Neural crest cell (in vitro differentiated cells): ENCODE measurements around the gene KRTAP1-3. TPM values are rescaled to one million over a fixed set of nuclear protein-coding genes. Genes with fewer than 3 reads are reported as not detected.
A peak's percentile ranks its signal among the peaks of the same experiment; 100 is the strongest.
"Not testable (repeated sequence)": the region's sequence is repeated elsewhere in the genome, so short reads cannot be mapped to it uniquely, and the experiment has no call there.

ENCODE experiments used
- DNase-seq: peaks from one replicate; pipeline ENCODE4 v3.0.0; 2021; ENCODE audit warnings: low read depth, mixed read lengths, low spot score
- H3K27ac Mint-ChIP-seq: one replicate; pipeline ENCODE4 v1.8.0; 2021; ENCODE audit warnings: mild to moderate bottlenecking, mixed read lengths; ENCODE audit not compliant: unreplicated experiment
- H3K27me3 Mint-ChIP-seq: 2 replicates; pipeline ENCODE4 v1.8.0; 2021; ENCODE audit warnings: low read depth, mild to moderate bottlenecking, mixed read lengths
- H3K36me3 Mint-ChIP-seq: 2 replicates; pipeline ENCODE4 v1.8.0; 2021; ENCODE audit warnings: low read depth, mild to moderate bottlenecking, mixed read lengths
- H3K4me1 Mint-ChIP-seq: 2 replicates; pipeline ENCODE4 v1.8.0; 2021; ENCODE audit warnings: mixed read lengths
- H3K4me3 Mint-ChIP-seq: one replicate; pipeline ENCODE4 v1.8.0; 2021; ENCODE audit warnings: mild to moderate bottlenecking, mixed read lengths
- H3K9me3 Mint-ChIP-seq: 2 replicates; pipeline ENCODE4 v1.8.0; 2021; ENCODE audit warnings: mixed read lengths
- total RNA-seq: library from RNA; stranded (reverse); gene quantifications from 2 replicates; pipeline ENCODE4 v1.2.1, GENCODE V29; 2021
- TF ChIP-seq, protein P1 (sequence below): fragments of 200-600 bp; sonication (generic); conservative IDR thresholded peaks from 2 replicates; pipeline ENCODE4 v1.5.0; 2021; ENCODE audit warnings: antibody characterized with exemption, mild to moderate bottlenecking

The KRTAP1-3 gene
- total RNA-seq, 1 donor from 2014 or later, result not detected

DNA sequence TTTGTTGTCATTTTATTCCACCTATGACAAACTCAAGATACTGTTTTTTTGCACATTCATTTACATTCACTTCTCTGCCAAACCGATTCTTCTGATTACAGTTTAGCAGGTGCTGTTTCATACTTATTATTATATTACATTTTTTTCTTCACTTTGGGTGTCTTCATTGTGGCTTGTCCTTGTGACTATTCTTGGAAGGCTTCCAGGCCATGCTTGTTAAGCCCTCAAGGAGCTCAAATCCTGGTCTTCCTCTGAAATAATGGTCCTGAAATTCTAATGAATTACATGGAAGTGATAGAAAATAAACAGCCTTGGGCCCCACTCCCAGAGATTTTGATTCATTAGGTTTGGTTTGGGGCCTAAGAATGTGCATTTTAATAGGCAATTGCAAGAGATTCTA lies 29.6 kb upstream of the KRTAP1-3 start:
- Mint-ChIP-seq H3K27ac (no peak overlapping the region), H3K27me3 (no peaks in the 10 kb centered on the region), H3K9me3 (no peaks in the 10 kb centered on the region)

DNA sequence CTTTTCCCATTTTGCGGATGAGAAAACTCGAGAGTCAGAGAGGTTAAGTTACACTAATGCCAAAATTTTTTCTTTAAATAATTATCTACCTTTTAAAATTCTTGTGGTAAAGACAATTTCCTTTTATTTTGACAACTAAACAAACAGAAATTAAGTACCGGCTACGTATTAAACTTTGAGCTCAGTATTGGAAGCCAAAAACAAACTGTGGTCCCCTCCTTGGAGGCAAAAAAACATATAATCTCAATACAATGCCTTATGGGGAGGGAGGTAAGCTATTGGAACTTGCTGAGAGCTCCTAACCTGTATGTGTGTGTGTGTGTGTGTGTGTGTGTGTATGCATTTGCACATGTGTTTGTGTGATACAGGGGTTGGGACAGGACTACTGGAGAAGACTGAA lies 28.8 kb upstream of the KRTAP1-3 start:
- TF ChIP-seq, protein P1, sequence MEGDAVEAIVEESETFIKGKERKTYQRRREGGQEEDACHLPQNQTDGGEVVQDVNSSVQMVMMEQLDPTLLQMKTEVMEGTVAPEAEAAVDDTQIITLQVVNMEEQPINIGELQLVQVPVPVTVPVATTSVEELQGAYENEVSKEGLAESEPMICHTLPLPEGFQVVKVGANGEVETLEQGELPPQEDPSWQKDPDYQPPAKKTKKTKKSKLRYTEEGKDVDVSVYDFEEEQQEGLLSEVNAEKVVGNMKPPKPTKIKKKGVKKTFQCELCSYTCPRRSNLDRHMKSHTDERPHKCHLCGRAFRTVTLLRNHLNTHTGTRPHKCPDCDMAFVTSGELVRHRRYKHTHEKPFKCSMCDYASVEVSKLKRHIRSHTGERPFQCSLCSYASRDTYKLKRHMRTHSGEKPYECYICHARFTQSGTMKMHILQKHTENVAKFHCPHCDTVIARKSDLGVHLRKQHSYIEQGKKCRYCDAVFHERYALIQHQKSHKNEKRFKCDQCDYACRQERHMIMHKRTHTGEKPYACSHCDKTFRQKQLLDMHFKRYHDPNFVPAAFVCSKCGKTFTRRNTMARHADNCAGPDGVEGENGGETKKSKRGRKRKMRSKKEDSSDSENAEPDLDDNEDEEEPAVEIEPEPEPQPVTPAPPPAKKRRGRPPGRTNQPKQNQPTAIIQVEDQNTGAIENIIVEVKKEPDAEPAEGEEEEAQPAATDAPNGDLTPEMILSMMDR, result no peak
- no peaks in the 10 kb centered on the region for H3K9me3 Mint-ChIP-seq
- no peak overlapping the region for H3K27ac Mint-ChIP-seq
- DNase-seq, result no peak
- no peaks in the 10 kb centered on the region for H3K27me3 Mint-ChIP-seq
- H3K36me3 Mint-ChIP-seq, result no peaks in the 10 kb centered on the region
- H3K4me1 Mint-ChIP-seq, result peaks cover 8% of the 10 kb centered on the region
- no peak overlapping the region for H3K4me3 Mint-ChIP-seq

More for the DNA sequence above, 29.6 kb upstream of the KRTAP1-3 start:
- H3K36me3 Mint-ChIP-seq, result no peaks in the 10 kb centered on the region
- H3K4me3 Mint-ChIP-seq, result no peak overlapping the region
- H3K4me1 Mint-ChIP-seq, result peaks cover 6% of the 10 kb centered on the region
- TF ChIP-seq, protein P1, result no peak
- no peak for DNase-seq

DNA sequence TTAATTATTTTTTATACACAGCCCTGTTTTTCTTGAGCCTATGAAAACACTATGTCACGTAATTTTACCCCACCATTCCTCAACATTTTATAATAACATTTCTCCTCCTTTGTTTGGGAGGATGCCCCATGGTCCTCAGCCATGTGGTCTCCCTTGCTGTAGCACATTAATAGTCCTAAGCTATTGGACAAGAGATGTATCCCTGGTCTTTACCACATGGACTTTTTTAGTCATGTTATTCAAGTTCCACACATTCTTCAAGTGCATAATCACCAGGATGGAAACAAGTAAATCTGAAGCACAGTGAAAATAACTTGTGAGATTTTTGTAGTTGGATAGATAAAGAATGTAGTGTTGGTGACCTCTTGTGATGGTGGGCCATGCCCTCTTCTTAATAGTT lies 27.3 kb upstream of the KRTAP1-3 start:
- no peak overlapping the region for H3K4me3 Mint-ChIP-seq
- peak overlapping the region; percentile 43 for H3K27ac Mint-ChIP-seq
- DNase-seq, result no peak
- H3K4me1 Mint-ChIP-seq, result peaks cover 8% of the 10 kb centered on the region
- no peaks in the 10 kb centered on the region for H3K36me3 Mint-ChIP-seq
- TF ChIP-seq, protein P1, result no peak
- peaks cover 7% of the 10 kb centered on the region for H3K9me3 Mint-ChIP-seq
- H3K27me3 Mint-ChIP-seq, result no peaks in the 10 kb centered on the region

DNA sequence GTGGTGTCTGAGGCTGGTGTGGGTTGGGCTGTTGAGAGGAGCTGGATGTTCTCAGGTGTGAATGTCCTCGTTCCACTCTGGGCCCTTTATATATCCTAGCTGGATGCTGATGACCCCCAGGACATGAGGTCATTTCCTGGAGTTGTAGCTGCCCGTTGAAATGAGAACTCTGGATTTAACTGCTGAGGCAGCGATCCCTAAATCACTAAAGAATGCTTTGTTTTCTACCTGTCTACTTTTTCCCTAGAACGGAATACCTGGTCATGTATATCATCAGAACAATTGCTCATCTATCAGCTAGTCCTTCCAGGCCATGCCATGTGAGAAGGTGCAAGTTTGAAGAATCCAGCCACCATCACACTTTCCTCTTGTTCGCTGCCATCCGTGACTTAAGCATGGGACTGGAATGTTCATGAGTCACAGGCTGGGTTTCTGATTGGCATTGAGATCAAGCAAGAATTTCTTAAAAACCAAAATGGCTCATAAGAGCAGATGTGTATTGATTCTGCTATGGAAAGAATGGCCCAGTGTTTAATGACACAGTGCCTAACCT lies 25.5 kb upstream of the KRTAP1-3 start, which contains the start of gene KRTAP2-3:
KRTAP2-3 (minus strand) TSS at position 63 of the 553 bp plus-strand sequence. CDS start 64 bp downstream, outside the sequence.
- no peak for DNase-seq
- Mint-ChIP-seq H3K4me3 (no peak within 1 kb of the TSS), H3K4me1 (peaks cover 8% of the 10 kb centered on the region), H3K27ac (no peak within 1 kb of the TSS), H3K36me3 (no peaks in the 10 kb centered on the region), H3K9me3 (peaks cover 7% of the 10 kb centered on the region), H3K27me3 (no peaks in the 10 kb centered on the region)
- TF ChIP-seq, protein P1, result no peak

DNA sequence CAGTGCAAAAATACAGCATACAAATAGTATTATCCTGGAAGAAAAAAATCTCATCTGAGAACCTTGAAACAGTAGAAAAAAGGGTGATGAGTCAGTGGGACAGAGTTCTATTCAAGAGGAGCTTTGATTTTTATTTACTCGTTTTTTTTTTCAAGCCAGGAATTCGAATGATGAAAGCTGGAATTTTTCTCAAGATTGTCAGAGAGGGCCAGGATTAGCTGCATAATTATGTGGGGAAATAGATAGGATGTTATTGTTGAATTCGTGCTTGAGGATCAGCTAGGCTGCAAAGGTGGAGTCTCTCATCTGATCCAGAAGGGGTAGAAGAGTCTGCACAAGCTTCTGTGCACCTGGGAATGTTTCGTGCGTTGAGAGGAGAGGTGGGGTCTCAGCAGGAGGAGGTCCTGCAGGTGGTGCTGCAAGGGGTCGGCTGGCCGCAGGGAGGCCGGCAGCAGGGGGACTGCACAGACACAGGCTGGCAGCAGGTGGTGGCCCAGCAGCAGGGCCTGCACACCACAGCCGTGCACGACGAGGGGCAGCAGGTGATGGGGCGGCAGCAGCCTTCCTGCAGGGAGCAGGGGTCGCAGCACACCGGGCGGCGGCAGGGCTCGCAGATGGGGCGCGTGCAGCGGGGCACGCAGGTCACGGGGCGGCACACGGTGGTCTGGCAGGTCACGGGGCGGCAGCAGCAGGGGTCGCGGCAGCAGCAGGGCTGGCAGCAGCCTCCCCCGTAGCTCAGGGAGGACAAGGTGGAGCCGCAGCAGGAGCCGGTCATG lies 24.8 kb upstream of the KRTAP1-3 start:
- not testable (repeated sequence) for DNase-seq, H3K27me3 Mint-ChIP-seq, H3K4me3 Mint-ChIP-seq, H3K36me3 Mint-ChIP-seq, H3K9me3 Mint-ChIP-seq, H3K4me1 Mint-ChIP-seq, H3K27ac Mint-ChIP-seq

DNA sequence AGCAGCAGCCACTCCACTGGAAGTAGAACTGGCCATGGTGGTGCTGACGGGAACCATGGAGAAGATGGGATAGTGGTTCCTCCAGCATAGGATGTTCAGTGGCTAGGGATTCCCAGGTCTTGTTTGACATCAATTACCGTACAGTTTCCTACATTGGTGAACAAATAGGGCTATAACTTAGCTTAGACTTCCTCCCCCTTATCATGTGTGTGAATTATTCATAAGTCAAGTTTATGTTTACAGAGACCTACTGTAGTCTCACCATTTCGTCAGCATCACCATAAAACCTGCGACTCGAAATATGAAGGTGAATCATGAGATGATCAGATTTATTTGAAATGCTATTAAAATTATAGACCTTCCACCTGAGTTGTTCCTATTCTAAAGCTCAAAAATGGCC lies 24.1 kb upstream of the KRTAP1-3 start:
- TF ChIP-seq, protein P1, result no peak
- H3K36me3 Mint-ChIP-seq, result no peaks in the 10 kb centered on the region

More for the DNA sequence above, 24.1 kb upstream of the KRTAP1-3 start:
- no peak for DNase-seq
- H3K27me3 Mint-ChIP-seq, result no peaks in the 10 kb centered on the region
- H3K27ac Mint-ChIP-seq, result no peak overlapping the region
- H3K4me3 Mint-ChIP-seq, result no peak overlapping the region
- H3K4me1 Mint-ChIP-seq, result peaks cover 8% of the 10 kb centered on the region
- H3K9me3 Mint-ChIP-seq, result peaks cover 7% of the 10 kb centered on the region
